HEK293 (cell line): ENCODE measurements around the gene CRIP1.

ENCODE experiments used
- CTCF ChIA-PET: fragments of 350-600 bp; formaldehyde crosslinking; extraction: SDS; loops from one replicate; lab custom pipeline; 2021; ENCODE audit warnings: antibody characterized with exemption; lab: Yijun Ruan, JAX
- POLR2A ChIA-PET: fragments of 300-600 bp; formaldehyde crosslinking; extraction: SDS; loops from one replicate; lab custom pipeline; 2020; ENCODE audit warnings: antibody characterized with exemption, inconsistent platforms; lab: Yijun Ruan, JAX
- H3K27ac ChIP-seq: fragments of 200-500 bp; sonication (Bioruptor generic); 2 replicates; pipeline ENCODE4 v1.5.1; 2014; ENCODE audit warnings: low read depth, low read length, control low read depth, inconsistent platforms; ENCODE audit errors: extremely low read depth
- H3K36me3 ChIP-seq, 2 experiments: fragments of 200-500 bp in 1 of 2; sonication (Bioruptor generic) in 1 of 2; 1 replicate in 1 of 2; 2 replicates in 1 of 2; pipeline ENCODE4 v1.5.1; 2014 to 2017; ENCODE audit warnings: inconsistent platforms in 2 of 2, low read length in 2 of 2; ENCODE audit not compliant: control insufficient read depth in 2 of 2, insufficient read depth in 1 of 2
- H3K4me1 ChIP-seq: fragments of 200-500 bp; sonication (Bioruptor generic); 2 replicates; pipeline ENCODE4 v1.5.1; 2014; ENCODE audit warnings: mild to moderate bottlenecking, low read length, inconsistent platforms; ENCODE audit not compliant: control insufficient read depth, insufficient read depth
- H3K4me3 ChIP-seq: 2 replicates; pipeline ENCODE4 v1.5.1; 2011; ENCODE audit warnings: low read depth, mild to moderate bottlenecking, control low read depth, low read length, moderate library complexity
- H3K9me3 ChIP-seq: fragments of 200-500 bp; sonication (Bioruptor generic); 2 replicates; pipeline ENCODE4 v1.5.1; 2014; ENCODE audit warnings: low read depth, low read length, inconsistent platforms; ENCODE audit not compliant: control insufficient read depth, insufficient read depth
- HOXA7 ChIP-seq: sonication (generic); formaldehyde crosslinking; IDR thresholded peaks from 2 replicates; pipeline ENCODE4 v1.8.1; 2022; ENCODE audit warnings: missing genetic modification reagents, borderline replicate concordance
- MYNN ChIP-seq: fragments of 450-650 bp; formaldehyde crosslinking; IDR thresholded peaks from 2 replicates; pipeline ENCODE4 v1.5.1; 2016; ENCODE audit warnings: missing biosample characterization, missing genetic modification characterization, borderline replicate concordance
- RBAK ChIP-seq: fragments of 450-650 bp; formaldehyde crosslinking; IDR thresholded peaks from 2 replicates; pipeline ENCODE4 v1.5.1; 2016; ENCODE audit warnings: missing biosample characterization, missing genetic modification characterization
- SALL2 ChIP-seq: fragments of 450-650 bp; formaldehyde crosslinking; IDR thresholded peaks from 2 replicates; pipeline ENCODE4 v1.5.0; 2017; ENCODE audit warnings: missing biosample characterization, mild to moderate bottlenecking, missing genetic modification characterization, borderline replicate concordance
- SCRT2 ChIP-seq: fragments of 450-650 bp; formaldehyde crosslinking; IDR thresholded peaks from 2 replicates; pipeline ENCODE4 v1.5.1; 2016; ENCODE audit warnings: missing biosample characterization, missing genetic modification characterization
- ZFHX2 ChIP-seq: fragments of 450-650 bp; formaldehyde crosslinking; conservative IDR thresholded peaks from 2 replicates; pipeline ENCODE4 v1.5.1; 2016; ENCODE audit warnings: missing biosample characterization, missing genetic modification characterization
- ZFP3 ChIP-seq: fragments of 450-650 bp; formaldehyde crosslinking; IDR thresholded peaks from 2 replicates; pipeline ENCODE4 v1.5.1; 2016; ENCODE audit warnings: low read depth, missing biosample characterization, missing genetic modification characterization
- ZNF155 ChIP-seq: fragments of 450-650 bp; formaldehyde crosslinking; IDR thresholded peaks from 2 replicates; pipeline ENCODE4 v1.5.1; 2016; ENCODE audit warnings: missing biosample characterization, missing genetic modification characterization
- ZNF157 ChIP-seq: fragments of 450-650 bp; formaldehyde crosslinking; IDR thresholded peaks from 2 replicates; pipeline ENCODE4 v1.5.1; 2016; ENCODE audit warnings: missing biosample characterization, missing genetic modification characterization
- ZNF354C ChIP-seq: fragments of 450-650 bp; formaldehyde crosslinking; IDR thresholded peaks from 2 replicates; pipeline ENCODE4 v1.5.1; 2016; ENCODE audit warnings: missing biosample characterization, missing genetic modification characterization, low read depth, borderline replicate concordance
- ZNF48 ChIP-seq: fragments of 450-650 bp; formaldehyde crosslinking; IDR thresholded peaks from 2 replicates; pipeline ENCODE4 v1.5.1; 2016; ENCODE audit warnings: missing biosample characterization, missing genetic modification characterization
- ZNF768 ChIP-seq: fragments of 450-650 bp; formaldehyde crosslinking; IDR thresholded peaks from 2 replicates; pipeline ENCODE4 v1.5.1; 2018; ENCODE audit warnings: missing biosample characterization, mild to moderate bottlenecking, missing genetic modification characterization
- TF ChIP-seq, protein P1 (sequence below): fragments of 450-650 bp; formaldehyde crosslinking; IDR thresholded peaks from 2 replicates; pipeline ENCODE4 v1.5.1; 2016; ENCODE audit warnings: missing biosample characterization, missing genetic modification characterization
- TF ChIP-seq, protein P2 (sequence below): fragments of 450-650 bp; formaldehyde crosslinking; IDR thresholded peaks from 2 replicates; pipeline ENCODE4; 2016; ENCODE audit warnings: missing biosample characterization, missing genetic modification characterization

The CRIP1 gene

DNA sequence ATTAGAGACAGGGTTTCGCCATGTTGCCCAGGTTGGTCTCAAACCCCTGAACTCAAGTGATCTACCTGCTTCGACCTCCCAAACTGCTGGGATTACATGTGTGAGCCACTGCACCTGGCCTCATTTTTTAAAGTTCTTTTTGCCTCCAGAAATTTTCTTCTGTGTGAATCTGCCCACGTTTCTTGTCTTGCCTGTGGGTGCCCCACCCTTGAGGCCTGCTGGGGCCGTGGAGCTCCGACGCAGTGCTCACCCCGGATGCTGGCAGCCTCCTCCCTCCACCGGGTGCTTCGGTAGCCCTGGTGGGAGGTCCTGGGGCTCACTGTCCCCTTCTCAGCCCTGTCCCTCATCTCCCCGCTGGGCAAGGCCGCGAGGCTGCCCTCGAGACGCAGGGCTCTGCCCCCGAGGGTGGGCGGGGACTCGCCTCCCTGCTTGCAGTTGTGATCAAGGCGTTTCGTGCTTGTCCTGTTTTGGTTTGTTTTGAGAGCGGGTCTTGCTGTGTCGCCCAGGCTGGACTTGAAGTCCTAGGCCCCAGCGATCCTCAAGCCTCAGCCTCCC lies 31.5 kb upstream of the CRIP1 start:
- POLR2A ChIA-PET, result no interaction called here
- H3K4me3 ChIP-seq, result no peak overlapping the region
- TF ChIP-seq ZNF354C (no peak), ZFHX2 (tag by site-specific recombination) (peak; percentile 16; the same call in 1 of the 2 replicates)
- TF ChIP-seq, all 188 proteins: peak for 1
- peaks cover 13 to 78% of the 10 kb centered on the region in 2 experiments; a peak in 2 of 3 replicates for H3K36me3 ChIP-seq
- H3K27ac ChIP-seq, result no peak overlapping the region
- H3K4me1 ChIP-seq, result no peaks in the 10 kb centered on the region
- CTCF ChIA-PET, result no interaction called here
- no peaks in the 10 kb centered on the region for H3K9me3 ChIP-seq

DNA sequence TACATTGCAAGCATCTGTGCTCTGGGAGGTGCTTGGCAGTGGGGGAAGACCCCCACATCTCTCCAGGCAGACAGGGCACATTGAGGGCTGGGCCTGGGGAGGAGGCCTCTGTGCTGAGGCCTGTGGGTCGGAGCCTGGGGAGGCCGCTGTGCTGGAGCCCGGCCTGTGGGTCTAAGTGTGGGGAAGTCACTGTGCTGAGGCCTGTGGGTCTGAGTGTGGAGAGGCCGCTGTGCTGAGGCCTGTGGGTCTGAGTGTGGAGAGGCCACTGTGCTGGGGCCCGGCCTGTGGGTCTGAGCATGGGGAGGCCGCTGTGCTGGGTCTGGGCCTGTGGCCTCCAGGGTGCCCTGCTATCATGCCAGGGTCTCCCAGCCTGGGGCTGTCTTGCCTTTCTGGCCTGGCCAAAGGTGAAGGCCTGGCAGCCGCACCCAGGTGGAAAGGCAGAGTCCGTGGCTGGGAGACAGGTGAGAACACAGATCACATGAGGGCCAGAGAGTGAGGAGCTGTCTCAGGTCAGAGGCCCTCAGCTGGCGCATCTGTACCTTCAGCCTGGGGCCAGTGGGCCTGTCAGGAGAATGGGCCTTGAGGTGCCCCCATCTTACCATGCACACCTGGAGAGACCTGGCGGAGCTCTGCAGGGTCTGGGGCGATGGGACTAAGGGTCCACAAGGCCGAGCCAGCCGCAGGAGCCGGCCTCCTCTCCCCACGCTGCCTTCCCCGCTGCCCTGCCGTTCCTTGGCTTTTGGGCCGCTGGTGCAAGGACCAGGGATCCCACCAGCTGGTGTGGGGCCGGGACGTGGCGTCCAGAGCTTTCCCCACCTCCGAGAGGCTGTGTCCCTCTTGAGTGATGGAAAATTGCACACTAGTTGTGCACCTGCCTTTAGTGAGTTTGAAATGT lies 30.7 kb upstream of the CRIP1 start:
- no peaks in the 10 kb centered on the region for H3K4me1 ChIP-seq
- no peak overlapping the region for H3K27ac ChIP-seq
- TF ChIP-seq ZNF155 (tag by site-specific recombination) (no peak), ZNF157 (tag by site-specific recombination) (no peak), ZFP3 (tag by site-specific recombination) (no peak), SCRT2 (tag by site-specific recombination) (no peak), SALL2 (tag by site-specific recombination) (no peak), MYNN (tag by site-specific recombination) (no peak), RBAK (tag by site-specific recombination) (no peak), ZNF768 (tag by site-specific recombination) (no peak), ZNF48 (tag by site-specific recombination) (no peak), HOXA7 (CRISPR knock-in tag) (no peak)
- TF ChIP-seq, protein P1, sequence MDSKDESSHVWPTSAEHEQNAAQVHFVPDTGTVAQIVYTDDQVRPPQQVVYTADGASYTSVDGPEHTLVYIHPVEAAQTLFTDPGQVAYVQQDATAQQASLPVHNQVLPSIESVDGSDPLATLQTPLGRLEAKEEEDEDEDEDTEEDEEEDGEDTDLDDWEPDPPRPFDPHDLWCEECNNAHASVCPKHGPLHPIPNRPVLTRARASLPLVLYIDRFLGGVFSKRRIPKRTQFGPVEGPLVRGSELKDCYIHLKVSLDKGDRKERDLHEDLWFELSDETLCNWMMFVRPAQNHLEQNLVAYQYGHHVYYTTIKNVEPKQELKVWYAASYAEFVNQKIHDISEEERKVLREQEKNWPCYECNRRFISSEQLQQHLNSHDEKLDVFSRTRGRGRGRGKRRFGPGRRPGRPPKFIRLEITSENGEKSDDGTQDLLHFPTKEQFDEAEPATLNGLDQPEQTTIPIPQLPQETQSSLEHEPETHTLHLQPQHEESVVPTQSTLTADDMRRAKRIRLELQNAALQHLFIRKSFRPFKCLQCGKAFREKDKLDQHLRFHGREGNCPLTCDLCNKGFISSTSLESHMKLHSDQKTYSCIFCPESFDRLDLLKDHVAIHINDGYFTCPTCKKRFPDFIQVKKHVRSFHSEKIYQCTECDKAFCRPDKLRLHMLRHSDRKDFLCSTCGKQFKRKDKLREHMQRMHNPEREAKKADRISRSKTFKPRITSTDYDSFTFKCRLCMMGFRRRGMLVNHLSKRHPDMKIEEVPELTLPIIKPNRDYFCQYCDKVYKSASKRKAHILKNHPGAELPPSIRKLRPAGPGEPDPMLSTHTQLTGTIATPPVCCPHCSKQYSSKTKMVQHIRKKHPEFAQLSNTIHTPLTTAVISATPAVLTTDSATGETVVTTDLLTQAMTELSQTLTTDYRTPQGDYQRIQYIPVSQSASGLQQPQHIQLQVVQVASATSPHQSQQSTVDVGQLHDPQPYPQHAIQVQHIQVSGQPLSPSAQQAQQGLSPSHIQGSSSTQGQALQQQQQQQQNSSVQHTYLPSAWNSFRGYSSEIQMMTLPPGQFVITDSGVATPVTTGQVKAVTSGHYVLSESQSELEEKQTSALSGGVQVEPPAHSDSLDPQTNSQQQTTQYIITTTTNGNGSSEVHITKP (tag by site-specific recombination), result no peak
- TF ChIP-seq, protein P2, sequence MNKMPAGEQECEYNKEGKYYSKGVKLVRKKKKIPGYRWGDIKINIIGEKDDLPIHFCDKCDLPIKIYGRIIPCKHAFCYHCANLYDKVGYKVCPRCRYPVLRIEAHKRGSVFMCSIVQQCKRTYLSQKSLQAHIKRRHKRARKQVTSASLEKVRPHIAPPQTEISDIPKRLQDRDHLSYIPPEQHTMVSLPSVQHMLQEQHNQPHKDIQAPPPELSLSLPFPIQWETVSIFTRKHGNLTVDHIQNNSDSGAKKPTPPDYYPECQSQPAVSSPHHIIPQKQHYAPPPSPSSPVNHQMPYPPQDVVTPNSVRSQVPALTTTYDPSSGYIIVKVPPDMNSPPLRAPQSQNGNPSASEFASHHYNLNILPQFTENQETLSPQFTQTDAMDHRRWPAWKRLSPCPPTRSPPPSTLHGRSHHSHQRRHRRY (tag by site-specific recombination), result no peak
- no peaks in the 10 kb centered on the region for H3K9me3 ChIP-seq
- no peak overlapping the region for H3K4me3 ChIP-seq
- POLR2A ChIA-PET, result interaction anchor here (1.1 kb wide), 1 partner anchor 25 kb away, joined by 4 read pairs; no protein-coding TSS in a partner anchor
- CTCF ChIA-PET, result interaction anchor here (1.1 to 1.7 kb wide), 2 partner anchors 25 to 84 kb away, joined by 6 to 7 read pairs; no protein-coding TSS in a partner anchor
- peaks cover 13 to 78% of the 10 kb centered on the region in 2 experiments; a peak in 2 of 3 replicates for H3K36me3 ChIP-seq
